Calu3 (cell line): ENCODE results near the gene FAM180B. TPM values are rescaled to one million over a fixed set of nuclear protein-coding genes. Genes with fewer than 3 reads are reported as not detected.

Source experiments
- BruUV-seq: library from RNA; stranded (reverse); fragments of 400-500 nt; replicated peaks from 2 replicates; lab custom pipeline; 2021; lab: Mats Ljungman, UMichigan
- CTCF ChIA-PET: fragments of 300-600 bp; sonication (Branson Sonifier 250); formaldehyde crosslinking; loops from one replicate; lab custom pipeline; 2022; ENCODE audit warnings: antibody characterized with exemption; lab: Charles Lee
- DNase-seq: peaks from one replicate; pipeline ENCODE4 v3.0.0; 2022
- H3K27ac Mint-ChIP-seq: one replicate; pipeline ENCODE4 v1.8.0; 2022; ENCODE audit warnings: mixed read lengths; ENCODE audit not compliant: unreplicated experiment
- H3K27me3 Mint-ChIP-seq: one replicate; pipeline ENCODE4 v1.8.0; 2022; ENCODE audit warnings: mixed read lengths; ENCODE audit not compliant: unreplicated experiment
- H3K36me3 Mint-ChIP-seq: one replicate; pipeline ENCODE4 v1.8.0; 2022; ENCODE audit warnings: mild to moderate bottlenecking, moderate library complexity, mixed read lengths; ENCODE audit not compliant: insufficient read depth, unreplicated experiment
- H3K4me1 Mint-ChIP-seq: one replicate; pipeline ENCODE4 v1.8.0; 2022; ENCODE audit warnings: mild to moderate bottlenecking, low read depth, mixed read lengths; ENCODE audit not compliant: unreplicated experiment
- H3K4me3 Mint-ChIP-seq: one replicate; pipeline ENCODE4 v1.8.0; 2022; ENCODE audit warnings: mild to moderate bottlenecking, low read depth, moderate library complexity, mixed read lengths; ENCODE audit not compliant: unreplicated experiment
- H3K9me3 Mint-ChIP-seq: one replicate; pipeline ENCODE4 v1.8.0; 2022; ENCODE audit warnings: low read depth, mixed read lengths; ENCODE audit not compliant: unreplicated experiment
- CTCF ChIP-seq: fragments of 200-600 bp; IDR thresholded peaks from one replicate; pipeline ENCODE4 v1.8.0; 2022; ENCODE audit warnings: antibody characterized with exemption; ENCODE audit not compliant: unreplicated experiment
- intact Hi-C: fragments of 100-400 bp; cut with micrococcal nuclease; formaldehyde crosslinking; loops from one replicate; pipeline ENCODE4 v1.10.0; 2022; ENCODE audit not compliant: unreplicated experiment
- total RNA-seq: library from RNA; stranded (reverse); gene quantifications from 2 replicates; pipeline ENCODE4 v1.2.3, GENCODE V29; 2022

FAM180B gene
- total RNA-seq, 1 experiment from 2014 or later, result not detected

DNA sequence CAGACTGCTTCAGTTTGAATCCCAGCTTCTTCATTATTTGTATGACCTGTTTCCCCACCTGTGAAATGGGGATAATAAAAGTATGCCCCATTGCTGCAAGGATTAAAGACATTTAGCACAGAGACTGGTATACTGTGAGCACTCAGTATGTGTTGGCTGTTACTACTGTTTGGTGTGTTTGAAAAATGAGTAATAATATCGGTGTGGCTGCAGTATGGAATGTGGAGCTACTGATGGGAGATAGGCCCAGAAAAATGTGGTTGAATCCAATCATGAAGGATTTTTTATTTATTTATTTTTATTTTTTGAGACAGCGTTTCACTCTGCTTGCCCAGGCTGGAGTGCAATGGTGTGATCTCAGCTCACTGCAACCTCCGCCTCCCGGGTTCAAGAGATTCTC, 16.8 kb downstream of the FAM180B start:
- TF ChIP-seq CTCF, result no peak
- intact Hi-C loops, result no loop called here
- Mint-ChIP-seq H3K9me3 (no peaks in the 10 kb centered on the region), H3K4me3 (no peak overlapping the region), H3K36me3 (no peaks in the 10 kb centered on the region), H3K4me1 (no peaks in the 10 kb centered on the region), H3K27me3 (peaks cover 50% of the 10 kb centered on the region), H3K27ac (no peak overlapping the region)
- BruUV-seq, result no TSS peak
- no peak for DNase-seq
- CTCF ChIA-PET, result interaction anchor here (0.6 kb wide), 1 partner anchor 1471 kb away, joined by 4 read pairs; no protein-coding TSS in a partner anchor

GRCh38 chr11:47605921-47606320, 19.4 kb downstream of the FAM180B start:
- no TSS peak for BruUV-seq
- H3K27ac Mint-ChIP-seq, result no peak overlapping the region
- peaks cover 33% of the 10 kb centered on the region for H3K27me3 Mint-ChIP-seq
- H3K4me3 Mint-ChIP-seq, result no peak overlapping the region
- CTCF ChIA-PET, result interaction anchor here (0.6 kb wide), 1 partner anchor 96 kb away, joined by 3 read pairs; no protein-coding TSS in a partner anchor
- H3K36me3 Mint-ChIP-seq, result no peaks in the 10 kb centered on the region
- no peak for TF ChIP-seq CTCF
- no peaks in the 10 kb centered on the region for H3K9me3 Mint-ChIP-seq
- no peaks in the 10 kb centered on the region for H3K4me1 Mint-ChIP-seq
- no peak for DNase-seq
- intact Hi-C loops, result no loop called here

- TF ChIP-seq CTCF, result no peak
- Mint-ChIP-seq H3K4me1 (no peaks in the 10 kb centered on the region), H3K9me3 (no peaks in the 10 kb centered on the region), H3K27me3 (peaks cover 32% of the 10 kb centered on the region), H3K4me3 (no peak overlapping the region), H3K27ac (no peak overlapping the region), H3K36me3 (no peaks in the 10 kb centered on the region)
- intact Hi-C loops, result no loop called here
- DNase-seq, result no peak
- BruUV-seq, result no TSS peak
- CTCF ChIA-PET, result no interaction called here
Measured at GRCh38 chr11:47606731-47607130, 20.3 kb downstream of the FAM180B start.

DNA sequence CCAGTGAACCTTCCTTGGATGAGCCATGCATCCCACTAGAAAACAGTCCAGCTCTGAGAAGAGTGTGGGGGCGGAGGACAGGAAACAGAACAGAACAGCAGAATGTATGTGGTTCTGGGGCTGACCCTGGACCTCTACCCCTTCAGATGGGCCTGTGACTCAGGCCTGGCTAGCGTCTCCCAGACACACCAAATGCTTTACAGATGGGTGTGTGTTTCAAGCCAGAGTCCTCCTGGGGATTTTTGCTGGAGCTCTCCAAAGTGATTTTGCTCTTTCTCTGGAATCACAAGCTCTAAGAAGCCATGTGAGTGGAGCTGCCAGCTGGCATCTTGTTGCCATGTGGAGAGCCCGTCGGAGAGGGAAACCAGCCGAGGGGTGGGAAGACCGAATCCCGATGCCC, 20.9 kb downstream of the FAM180B start:
- CTCF ChIA-PET, result no interaction called here
- Mint-ChIP-seq H3K9me3 (no peaks in the 10 kb centered on the region), H3K27me3 (peaks cover 25% of the 10 kb centered on the region), H3K4me3 (no peak overlapping the region), H3K36me3 (no peaks in the 10 kb centered on the region), H3K27ac (no peak overlapping the region), H3K4me1 (no peaks in the 10 kb centered on the region)
- TF ChIP-seq CTCF, result no peak
- DNase-seq, result no peak
- intact Hi-C loops, result no loop called here
- no TSS peak for BruUV-seq
